Loucy (cell line): ENCODE measurements around the gene CETP.
"Not testable (repeated sequence)": the region's sequence is repeated elsewhere in the genome, so short reads cannot be mapped to it uniquely, and the experiment has no call there.

ENCODE experiments used
- H2AFZ ChIP-seq: fragments of 200-600 bp; sonication (generic); 2 replicates; pipeline ENCODE4 v1.6.0; 2016; ENCODE audit warnings: antibody characterized with exemption, mild to moderate bottlenecking, low read length, moderate library complexity
- H3F3A ChIP-seq: fragments of 200-600 bp; 2 replicates; pipeline ENCODE4 v1.6.0; 2016; ENCODE audit warnings: antibody characterized with exemption, low read depth, mild to moderate bottlenecking
- H3K27me3 ChIP-seq: fragments of 200-600 bp; sonication (generic); 2 replicates; pipeline ENCODE4 v1.6.1; 2014; ENCODE audit warnings: low read length, mild to moderate bottlenecking; ENCODE audit not compliant: insufficient read depth, poor library complexity, severe bottlenecking
- H3K36me3 ChIP-seq: fragments of 200-600 bp; sonication (generic); 2 replicates; pipeline ENCODE4 v1.6.1; 2016; ENCODE audit warnings: low read length; ENCODE audit not compliant: insufficient read depth
- H3K4me1 ChIP-seq: fragments of 200-600 bp; sonication (generic); 2 replicates; pipeline ENCODE4 v1.5.1; 2014; ENCODE audit warnings: low read length, mild to moderate bottlenecking; ENCODE audit not compliant: insufficient read depth, poor library complexity, severe bottlenecking
- H3K4me2 ChIP-seq: fragments of 200-600 bp; sonication (generic); 2 replicates; pipeline ENCODE4 v1.6.0; 2014; ENCODE audit warnings: antibody characterized with exemption, low read length, low read depth, mild to moderate bottlenecking; ENCODE audit not compliant: poor library complexity, severe bottlenecking
- H3K4me3 ChIP-seq: fragments of 200-600 bp; sonication (generic); 2 replicates; pipeline ENCODE4 v1.5.1; 2014; ENCODE audit warnings: low read length, mild to moderate bottlenecking, mixed read lengths; ENCODE audit not compliant: poor library complexity, severe bottlenecking
- H3K79me2 ChIP-seq: fragments of 200-600 bp; sonication (generic); 2 replicates; pipeline ENCODE4 v1.6.1; 2014; ENCODE audit warnings: low read length; ENCODE audit not compliant: insufficient read depth
- H3K9ac ChIP-seq: fragments of 200-600 bp; sonication (generic); 2 replicates; pipeline ENCODE4 v1.6.0; 2014; ENCODE audit warnings: mild to moderate bottlenecking, low read depth, low read length, moderate library complexity; ENCODE audit not compliant: poor library complexity, severe bottlenecking
- H3K9me2 ChIP-seq: fragments of 200-600 bp; sonication (generic); replicated peaks from 2 replicates; pipeline ENCODE4 v1.6.1; 2016; ENCODE audit warnings: low read depth, low read length, mixed read lengths
- H3K9me3 ChIP-seq: fragments of 200-600 bp; sonication (generic); 2 replicates; pipeline ENCODE4 v1.6.1; 2014; ENCODE audit warnings: mild to moderate bottlenecking, antibody characterized with exemption, low read length, low read depth; ENCODE audit not compliant: insufficient read depth
- H4K20me1 ChIP-seq: fragments of 200-600 bp; sonication (generic); 2 replicates; pipeline ENCODE4 v1.6.0; 2014; ENCODE audit warnings: antibody characterized with exemption, low read length, mild to moderate bottlenecking; ENCODE audit not compliant: insufficient read depth, poor library complexity, severe bottlenecking
- EZH2phosphoT487 ChIP-seq: fragments of 200-600 bp; IDR thresholded peaks from 2 replicates; pipeline ENCODE4 v1.6.1; 2018; ENCODE audit warnings: antibody characterized with exemption, mild to moderate bottlenecking, moderate library complexity, borderline replicate concordance
- TF ChIP-seq, protein P1 (sequence below): fragments of 200-600 bp; sonication (generic); conservative IDR thresholded peaks from 2 replicates; pipeline ENCODE4 v1.5.1; 2014; ENCODE audit warnings: mild to moderate bottlenecking, antibody characterized with exemption, low read length

CETP gene

DNA sequence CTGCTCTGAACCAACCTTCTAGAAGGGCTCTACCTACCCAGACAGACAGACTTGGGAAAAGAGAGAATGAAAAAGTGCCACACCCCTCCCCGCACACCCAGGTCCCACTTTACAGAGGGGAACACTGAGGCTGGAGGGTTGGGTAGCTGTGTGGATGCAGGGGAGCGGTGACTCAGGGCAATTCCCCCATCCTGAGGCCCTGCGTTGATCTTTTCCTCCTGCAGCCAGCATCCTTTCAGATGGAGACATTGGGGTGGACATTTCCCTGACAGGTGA lies 10.0 kb downstream of the CETP start:
- H3K4me2 ChIP-seq: no peak overlapping the region
- no peaks in the 10 kb centered on the region for H3K27me3 ChIP-seq
- no peak overlapping the region for H3K4me3 ChIP-seq
- no peak for TF ChIP-seq EZH2phosphoT487
- TF ChIP-seq, protein P1, sequence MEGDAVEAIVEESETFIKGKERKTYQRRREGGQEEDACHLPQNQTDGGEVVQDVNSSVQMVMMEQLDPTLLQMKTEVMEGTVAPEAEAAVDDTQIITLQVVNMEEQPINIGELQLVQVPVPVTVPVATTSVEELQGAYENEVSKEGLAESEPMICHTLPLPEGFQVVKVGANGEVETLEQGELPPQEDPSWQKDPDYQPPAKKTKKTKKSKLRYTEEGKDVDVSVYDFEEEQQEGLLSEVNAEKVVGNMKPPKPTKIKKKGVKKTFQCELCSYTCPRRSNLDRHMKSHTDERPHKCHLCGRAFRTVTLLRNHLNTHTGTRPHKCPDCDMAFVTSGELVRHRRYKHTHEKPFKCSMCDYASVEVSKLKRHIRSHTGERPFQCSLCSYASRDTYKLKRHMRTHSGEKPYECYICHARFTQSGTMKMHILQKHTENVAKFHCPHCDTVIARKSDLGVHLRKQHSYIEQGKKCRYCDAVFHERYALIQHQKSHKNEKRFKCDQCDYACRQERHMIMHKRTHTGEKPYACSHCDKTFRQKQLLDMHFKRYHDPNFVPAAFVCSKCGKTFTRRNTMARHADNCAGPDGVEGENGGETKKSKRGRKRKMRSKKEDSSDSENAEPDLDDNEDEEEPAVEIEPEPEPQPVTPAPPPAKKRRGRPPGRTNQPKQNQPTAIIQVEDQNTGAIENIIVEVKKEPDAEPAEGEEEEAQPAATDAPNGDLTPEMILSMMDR: no peak
- no peaks in the 10 kb centered on the region for H3K9me2 ChIP-seq
- H3K9me3 ChIP-seq: no peaks in the 10 kb centered on the region
- no peaks in the 10 kb centered on the region for H3K79me2 ChIP-seq
- H3K4me1 ChIP-seq: peaks cover 3% of the 10 kb centered on the region
- no peak overlapping the region for H2AFZ ChIP-seq
- H3K9ac ChIP-seq: no peak overlapping the region
- H3K36me3 ChIP-seq: no peaks in the 10 kb centered on the region
- H3F3A ChIP-seq: no peaks in the 10 kb centered on the region
- H4K20me1 ChIP-seq: no peaks in the 10 kb centered on the region

DNA sequence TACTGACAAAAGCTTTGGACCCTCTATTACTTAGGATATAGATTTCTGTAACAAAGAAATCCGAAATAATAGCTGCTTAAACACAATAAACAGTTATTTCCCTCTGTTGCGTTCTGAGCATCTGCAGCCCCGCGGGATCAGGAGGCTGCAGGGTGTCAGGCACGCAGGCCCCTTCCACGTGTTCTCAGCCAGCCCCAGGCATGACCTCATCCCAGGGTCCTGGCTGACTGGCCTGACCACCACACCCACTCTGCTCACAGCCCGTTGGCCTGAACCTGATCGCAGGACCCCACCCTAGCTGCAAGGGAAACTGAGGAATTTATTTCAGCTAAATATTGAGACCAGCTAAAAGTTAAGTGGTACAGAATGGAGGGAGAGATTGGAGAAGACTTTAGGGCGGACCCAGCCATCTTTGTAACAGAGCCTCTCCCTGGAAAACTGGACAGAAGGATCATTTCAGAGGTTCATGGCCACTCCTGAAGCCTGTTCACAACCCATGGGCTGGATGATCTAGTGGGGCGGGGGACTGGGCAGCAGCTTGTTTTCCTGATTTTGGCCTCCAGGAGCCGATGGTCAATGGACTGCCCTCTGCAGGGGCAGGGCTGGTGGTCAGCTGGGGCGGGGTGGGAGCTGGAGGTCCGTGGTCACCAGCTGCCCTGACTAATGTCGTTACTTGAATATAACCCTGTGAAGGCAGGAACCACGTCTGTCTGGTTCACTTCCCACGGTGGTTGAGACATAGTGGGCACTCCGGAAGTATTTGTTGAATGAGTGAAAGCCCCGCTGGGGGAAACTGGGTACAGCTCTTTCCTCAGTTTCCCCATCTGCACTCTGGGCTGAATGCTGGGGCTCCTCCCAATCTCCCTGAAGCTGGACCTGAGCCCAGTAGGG lies 10.9 kb downstream of the CETP start:
- TF ChIP-seq, protein P1: no peak
- TF ChIP-seq EZH2phosphoT487: no peak
- H3K79me2 ChIP-seq: no peaks in the 10 kb centered on the region

DNA sequence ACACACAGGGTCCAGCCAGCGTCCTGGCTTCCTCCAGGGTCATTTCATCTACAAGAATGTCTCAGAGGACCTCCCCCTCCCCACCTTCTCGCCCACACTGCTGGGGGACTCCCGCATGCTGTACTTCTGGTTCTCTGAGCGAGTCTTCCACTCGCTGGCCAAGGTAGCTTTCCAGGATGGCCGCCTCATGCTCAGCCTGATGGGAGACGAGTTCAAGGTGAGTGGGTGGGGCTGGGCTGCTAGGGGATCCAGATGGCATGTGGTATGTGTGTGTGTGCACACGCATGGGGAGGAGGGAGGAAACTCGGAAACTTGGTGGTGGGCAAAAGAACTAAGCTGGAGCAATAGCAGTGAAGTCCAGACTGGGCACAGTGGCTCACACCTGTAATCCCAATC lies 11.5 kb downstream of the CETP start:
- no peaks in the 10 kb centered on the region for H4K20me1 ChIP-seq
- no peaks in the 10 kb centered on the region for H3K9me2 ChIP-seq
- no peaks in the 10 kb centered on the region for H3F3A ChIP-seq
- no peaks in the 10 kb centered on the region for H3K9me3 ChIP-seq
- H3K27me3 ChIP-seq: no peaks in the 10 kb centered on the region
- H3K9ac ChIP-seq: no peak overlapping the region
- TF ChIP-seq EZH2phosphoT487: no peak
- TF ChIP-seq, protein P1: no peak
- no peak overlapping the region for H2AFZ ChIP-seq
- no peaks in the 10 kb centered on the region for H3K79me2 ChIP-seq
- H3K36me3 ChIP-seq: no peaks in the 10 kb centered on the region
- H3K4me2 ChIP-seq: no peak overlapping the region
- peaks cover 3% of the 10 kb centered on the region for H3K4me1 ChIP-seq
- H3K4me3 ChIP-seq: no peak overlapping the region

More for the DNA sequence above, 10.9 kb downstream of the CETP start:
- no peaks in the 10 kb centered on the region for H3K9me2 ChIP-seq
- H3K9me3 ChIP-seq: no peaks in the 10 kb centered on the region
- no peaks in the 10 kb centered on the region for H3K27me3 ChIP-seq
- no peaks in the 10 kb centered on the region for H4K20me1 ChIP-seq
- no peak overlapping the region for H3K9ac ChIP-seq
- H3K4me2 ChIP-seq: no peak overlapping the region
- H3K4me1 ChIP-seq: peaks cover 3% of the 10 kb centered on the region
- no peaks in the 10 kb centered on the region for H3K36me3 ChIP-seq
- H2AFZ ChIP-seq: no peak overlapping the region
- no peak overlapping the region for H3K4me3 ChIP-seq
- H3F3A ChIP-seq: no peaks in the 10 kb centered on the region

DNA sequence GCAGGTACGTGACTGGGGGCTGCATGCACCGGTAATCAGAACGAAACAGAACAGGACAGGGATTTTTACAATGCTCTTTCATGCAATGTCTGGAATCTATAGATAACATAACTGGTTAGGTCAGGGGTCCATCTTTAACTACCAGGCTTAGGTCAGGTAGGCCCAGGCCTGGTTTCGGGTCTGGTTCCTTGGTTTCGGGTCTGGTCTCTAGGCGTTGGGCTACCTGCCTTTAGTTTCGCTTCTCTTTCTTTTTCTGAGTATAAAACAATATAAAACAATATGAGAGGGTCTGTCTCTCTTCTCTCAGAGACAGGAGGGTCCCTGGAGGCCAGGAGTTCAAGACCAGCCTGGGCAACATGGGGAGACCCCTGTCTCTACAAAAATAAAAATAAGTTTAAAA lies 12.1 kb downstream of the CETP start:
- not testable (repeated sequence) for H3K9me2 ChIP-seq, H2AFZ ChIP-seq, H3F3A ChIP-seq, H3K36me3 ChIP-seq, H3K79me2 ChIP-seq, H3K27me3 ChIP-seq, H3K4me2 ChIP-seq, H3K9ac ChIP-seq, H3K4me1 ChIP-seq, H3K4me3 ChIP-seq, H4K20me1 ChIP-seq, H3K9me3 ChIP-seq
